Right renal pelvis (tissue), 4 donors: ENCODE results near the gene SLC18B1. TPM values are rescaled to one million over a fixed set of nuclear protein-coding genes. Genes with fewer than 3 reads are reported as not detected.
A peak's percentile ranks its signal among the peaks of the same experiment; 100 is the strongest.
"Not testable (repeated sequence)": the region's sequence is repeated elsewhere in the genome, so short reads cannot be mapped to it uniquely, and the experiment has no call there.

Experiments
- DNase-seq, 4 donors: peaks; one replicate each; pipeline ENCODE4 v3.0.0-alpha.2; 2013; ENCODE audit warnings: low read depth in 4 of 4, low spot score in 3 of 4, missing footprints in 1 of 4
- polyA plus RNA-seq, 4 donors: library from polyadenylated mRNA; unstranded; fragments of 120-200 nt; gene quantifications; one replicate each; pipeline ENCODE4 v1.2.1, GENCODE V29; 2013; ENCODE audit not compliant: insufficient read length in 4 of 4

Gene SLC18B1
- polyA plus RNA-seq, 4 donors = 31.1 to 40.3 (median 38.7) TPM

DNA sequence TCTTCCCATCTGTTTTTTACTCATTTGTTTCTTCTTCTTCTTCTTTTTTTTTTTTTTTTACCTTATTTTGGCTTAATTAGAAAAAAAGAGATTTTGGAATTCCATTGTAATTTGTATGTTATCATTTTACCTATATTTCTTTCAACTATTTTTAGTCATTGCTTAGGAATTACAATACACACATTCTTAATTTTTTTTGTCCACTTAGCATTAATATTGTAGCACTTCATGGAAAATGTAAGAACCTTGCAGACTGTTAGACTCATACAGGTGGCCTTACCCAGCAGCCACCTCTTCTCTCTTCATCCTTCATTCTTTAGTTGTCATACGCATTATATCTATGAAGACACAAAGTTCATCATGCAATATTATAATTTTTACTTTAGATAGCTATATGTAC, 5.8 kb upstream of the SLC18B1 start:
- DNase-seq = no peak

DNA sequence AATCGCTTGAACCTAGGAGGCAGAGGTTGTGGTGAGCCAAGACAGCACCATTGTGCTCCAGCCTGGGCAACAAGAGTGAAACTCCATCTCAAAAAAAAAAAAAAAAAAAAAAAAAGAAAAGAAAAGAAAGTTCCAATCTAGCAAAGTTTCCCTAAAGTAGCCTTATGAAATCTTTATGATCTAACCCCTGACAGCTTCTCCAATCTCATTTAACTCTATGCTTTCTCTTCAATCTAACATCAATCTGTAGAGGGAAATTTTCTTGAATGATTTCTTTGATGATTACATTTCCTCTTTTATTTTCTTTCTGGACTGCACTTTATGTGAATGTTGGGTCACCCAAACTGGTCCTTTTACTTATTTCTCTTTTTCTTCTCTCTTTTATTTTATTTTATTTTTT, 2.2 kb upstream of the SLC18B1 start:
- no peak for DNase-seq

DNA sequence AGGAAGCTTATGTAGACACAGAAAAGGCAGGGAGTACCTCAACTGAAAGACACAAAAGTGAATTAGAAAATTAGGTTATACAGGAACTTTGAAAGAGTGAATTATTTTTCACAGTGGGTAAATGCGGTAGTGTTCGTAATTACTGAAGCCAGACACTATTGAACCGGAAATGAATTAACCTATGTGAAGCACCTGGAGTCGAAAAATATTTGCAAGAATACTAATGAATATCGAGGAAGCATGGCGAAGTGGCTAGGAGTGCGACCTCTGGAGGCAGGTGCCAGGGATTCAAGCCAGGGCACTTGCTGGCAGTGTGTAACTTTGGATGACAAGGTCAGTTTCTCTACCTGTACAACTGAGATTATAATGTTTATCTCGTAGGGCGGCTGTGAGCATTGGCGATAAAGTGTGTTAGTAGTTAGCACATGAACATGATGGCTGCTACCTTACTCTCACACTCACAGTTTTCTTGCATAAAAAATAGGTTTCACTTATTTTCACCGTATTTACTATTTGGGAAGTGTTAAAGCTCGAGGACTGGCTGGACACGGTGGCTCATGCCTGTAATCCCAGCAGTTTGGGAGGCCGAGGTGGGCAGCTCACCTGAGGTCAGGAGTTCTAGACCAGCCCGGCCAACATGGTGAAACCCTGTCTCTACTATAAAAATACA, 567 bp upstream of the SLC18B1 start:
- DNase-seq = peak in 2 of 4 donors; percentile 67 to 68

DNA sequence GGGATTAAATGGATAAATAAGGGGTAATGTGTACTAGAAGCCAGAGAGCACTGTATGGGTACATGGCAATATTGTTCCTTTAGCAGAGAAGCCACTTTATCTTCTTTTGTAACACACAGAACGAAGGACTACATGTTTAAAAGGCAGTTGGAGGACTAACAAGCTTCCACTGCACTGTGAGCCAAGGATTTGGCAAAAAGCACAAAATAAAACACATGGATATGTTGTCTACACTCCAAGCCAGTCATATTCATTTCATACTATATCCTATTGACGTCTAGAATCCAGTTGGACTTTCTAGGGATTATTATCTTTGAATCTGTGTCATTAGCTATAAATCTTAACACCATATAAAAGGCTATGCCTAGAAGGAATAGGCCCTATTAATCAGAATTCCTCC, 3.0 kb downstream of the SLC18B1 start:
- DNase-seq = no peak

DNA sequence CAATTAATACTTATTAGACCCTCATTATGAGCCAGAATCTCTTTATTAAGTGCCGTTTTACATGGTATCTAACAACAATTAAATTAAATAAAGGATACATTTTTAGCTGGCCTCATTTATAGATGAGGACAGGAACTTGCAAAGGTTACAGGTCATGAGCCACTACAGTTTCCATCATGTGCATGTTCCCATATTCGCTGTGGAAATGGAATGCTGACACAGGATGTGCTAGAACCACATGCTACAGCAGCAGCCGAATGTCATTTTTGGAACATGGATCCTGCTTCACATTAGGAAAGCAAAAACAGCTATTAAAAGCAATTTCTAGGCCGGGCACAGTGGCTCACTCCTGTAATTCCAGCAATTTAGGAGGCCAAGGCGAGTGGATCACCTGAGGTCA, 5.9 kb downstream of the SLC18B1 start:
- DNase-seq = no peak

DNA sequence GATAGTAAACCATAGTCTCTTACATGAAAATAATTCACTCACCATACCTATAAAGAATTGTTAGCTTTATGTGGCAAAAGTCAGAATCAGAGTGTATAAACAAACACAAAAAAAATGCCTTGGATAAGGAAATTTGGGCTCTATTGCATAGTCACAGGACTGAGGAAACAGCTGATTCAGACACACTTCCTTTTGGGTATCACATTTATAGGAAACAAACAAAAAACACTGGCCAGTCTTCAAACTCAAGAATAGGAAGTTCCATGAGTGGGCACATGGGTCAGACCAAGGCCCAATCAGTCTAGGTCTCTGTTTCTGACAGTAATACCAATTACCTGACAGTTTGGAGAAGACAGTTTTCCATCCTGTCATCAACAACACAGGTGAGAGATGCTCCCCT, 8.0 kb downstream of the SLC18B1 start:
- no peak for DNase-seq

DNA sequence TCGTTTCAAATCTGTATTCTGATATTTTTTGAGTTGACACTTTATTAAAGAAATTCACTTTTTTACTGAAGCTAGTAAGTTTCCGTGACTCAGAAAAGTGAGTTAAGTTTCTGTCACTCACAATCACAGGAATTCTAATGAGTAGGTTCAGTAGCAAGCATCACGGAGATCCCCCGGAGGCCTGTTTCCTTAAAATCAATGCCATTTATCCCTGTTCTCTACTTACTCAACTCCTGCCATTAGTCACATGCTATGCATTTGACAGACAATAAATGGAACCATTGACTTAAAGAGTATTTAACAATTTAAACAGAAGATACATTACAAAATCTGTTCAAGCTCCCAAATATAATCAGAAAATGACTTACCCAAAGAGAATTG, 9.1 kb downstream of the SLC18B1 start:
- DNase-seq = no peak

DNA sequence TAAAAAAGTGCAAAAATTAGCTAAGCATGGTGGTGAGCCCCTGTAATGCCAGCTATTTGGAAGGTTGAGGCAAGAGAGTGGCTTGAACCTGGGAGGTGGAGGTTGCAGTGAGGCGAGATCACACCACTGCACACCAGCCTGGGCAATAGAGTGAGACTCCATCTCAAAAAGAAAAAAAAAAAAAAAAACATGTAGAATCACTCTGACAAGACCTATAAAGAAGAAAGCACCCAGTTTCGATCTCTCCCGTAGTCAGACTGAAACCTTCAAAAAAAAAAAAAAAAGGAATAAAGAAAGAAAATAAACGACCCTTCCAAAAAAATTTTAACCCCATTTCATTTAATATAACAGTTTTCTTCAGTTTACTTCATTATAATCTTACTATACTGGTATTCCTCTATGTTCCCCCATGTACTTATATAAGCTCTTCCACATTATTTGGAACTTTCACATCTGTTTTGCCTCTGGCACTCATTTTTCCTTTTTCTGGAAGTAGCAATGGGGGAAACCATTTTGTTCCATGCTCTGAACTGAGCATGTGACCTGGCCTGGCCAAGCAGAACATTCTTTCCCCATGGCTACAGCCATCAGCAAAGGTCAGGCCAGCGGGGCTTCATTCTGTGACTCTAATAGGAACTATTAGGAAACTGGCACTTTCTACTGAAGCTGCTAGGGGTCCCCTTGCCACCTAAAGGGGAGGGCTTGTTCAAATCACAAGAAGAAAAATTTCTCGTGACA, 9.6 kb downstream of the SLC18B1 start:
- no peak for DNase-seq

DNA sequence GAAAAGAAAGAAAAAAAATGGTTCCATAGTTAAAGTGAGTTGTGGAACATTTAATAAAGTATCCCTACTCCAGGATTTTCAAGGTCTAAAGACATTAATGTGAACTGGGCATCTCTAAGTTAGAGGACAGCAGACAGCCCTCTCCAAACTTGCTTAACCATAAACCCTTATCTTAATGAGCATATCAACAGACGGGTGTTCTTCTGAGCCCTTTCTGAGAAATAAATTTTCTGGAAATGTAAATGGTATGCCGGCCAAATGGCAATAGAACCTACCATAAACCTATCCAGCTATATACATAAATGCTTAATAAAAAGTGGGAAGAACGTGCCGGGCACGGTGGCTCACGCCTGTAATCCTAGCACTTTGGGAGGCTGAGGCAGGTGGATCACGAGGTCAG, 12.5 kb downstream of the SLC18B1 start:
- no peak for DNase-seq

DNA sequence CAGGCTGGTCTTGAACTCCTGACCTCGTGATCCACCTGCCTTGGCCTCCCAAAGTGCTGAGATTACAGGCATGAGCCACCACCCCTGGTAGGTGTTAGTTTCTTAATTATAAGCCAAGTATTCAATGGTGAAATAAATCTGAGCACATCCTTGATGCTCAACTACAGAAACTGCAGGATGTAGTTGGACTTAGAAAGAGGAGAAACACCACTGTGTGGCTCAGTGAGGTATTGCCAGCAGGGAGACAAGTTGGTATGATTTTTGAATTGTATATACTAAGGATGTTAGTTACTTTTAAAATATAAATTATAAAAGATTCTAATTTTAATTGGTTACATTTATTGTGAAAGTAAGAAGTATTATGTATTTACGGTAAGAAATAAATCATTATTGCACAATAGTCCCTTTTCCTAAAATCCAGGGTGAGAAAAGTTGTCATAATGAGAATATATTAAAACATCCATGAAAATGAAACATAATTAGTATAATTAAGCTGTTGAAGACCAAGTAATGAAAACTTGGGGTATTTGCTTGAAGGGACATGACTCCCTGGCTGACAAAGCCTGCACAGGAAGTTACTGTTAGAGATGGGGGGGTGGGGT, 17.6 kb downstream of the SLC18B1 start:
- no peak for DNase-seq

DNA sequence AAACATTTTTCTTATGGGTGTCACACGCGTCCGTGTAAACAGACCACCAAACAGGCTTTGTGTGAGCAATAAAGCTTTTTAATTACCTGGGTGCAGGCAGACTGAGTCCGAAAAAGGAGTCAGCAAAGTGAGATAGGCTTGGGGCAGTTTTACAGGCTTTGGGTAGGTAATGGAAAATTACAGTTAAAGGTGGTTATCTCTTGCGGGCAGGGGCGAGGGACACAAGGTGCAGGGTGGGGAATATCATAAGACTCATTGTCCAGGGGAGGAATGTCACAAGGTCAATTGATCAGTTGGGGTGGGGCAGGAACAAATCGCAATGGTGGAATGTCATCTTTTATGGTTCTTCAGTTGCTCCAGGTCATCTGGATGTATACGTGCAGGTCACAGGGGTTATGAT, 20.6 kb downstream of the SLC18B1 start:
- DNase-seq = not testable (repeated sequence)

DNA sequence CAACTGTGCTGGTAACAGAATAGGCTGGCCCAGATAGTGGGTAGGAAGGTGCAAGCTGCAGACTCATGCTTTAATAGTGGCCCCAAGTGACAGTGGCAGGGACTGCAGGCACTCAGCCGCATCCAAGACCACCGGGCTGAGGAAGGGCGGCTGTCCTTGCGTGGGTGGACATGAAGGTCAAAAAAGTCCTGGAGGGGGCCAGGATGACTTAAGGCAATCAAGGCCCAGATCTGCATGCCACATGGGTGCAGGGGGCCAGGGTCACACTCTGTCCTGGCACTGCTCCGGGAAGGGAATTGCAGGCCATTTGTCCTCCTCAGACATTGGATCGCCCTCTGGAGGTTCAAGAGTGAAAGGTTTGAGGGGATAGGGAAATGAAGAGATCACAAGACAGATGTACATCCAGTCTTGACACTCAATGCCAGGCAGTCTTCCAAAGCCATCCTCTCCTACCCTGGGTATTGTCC, 30.4 kb downstream of the SLC18B1 start:
- DNase-seq = peak in 1 of 4 donors; percentile 18

DNA sequence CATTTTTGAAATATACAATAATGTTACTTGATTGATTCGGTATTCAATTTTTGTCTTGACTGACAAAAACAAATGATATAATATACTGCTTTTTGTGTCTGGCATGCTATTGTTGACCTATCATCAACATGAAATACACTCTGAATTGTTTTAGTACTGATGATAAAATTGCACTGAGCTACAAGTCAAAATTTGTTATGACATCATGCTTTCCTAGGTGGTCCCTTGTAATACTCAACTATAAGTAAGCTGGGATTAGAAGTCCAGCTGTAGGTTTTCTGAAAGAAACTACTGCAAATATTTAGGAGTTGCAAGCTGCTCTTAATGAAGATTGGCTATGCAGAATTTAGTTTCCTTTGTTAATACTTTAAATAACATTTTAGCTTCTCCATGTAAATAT, 32.9 kb downstream of the SLC18B1 start:
- DNase-seq = no peak

DNA sequence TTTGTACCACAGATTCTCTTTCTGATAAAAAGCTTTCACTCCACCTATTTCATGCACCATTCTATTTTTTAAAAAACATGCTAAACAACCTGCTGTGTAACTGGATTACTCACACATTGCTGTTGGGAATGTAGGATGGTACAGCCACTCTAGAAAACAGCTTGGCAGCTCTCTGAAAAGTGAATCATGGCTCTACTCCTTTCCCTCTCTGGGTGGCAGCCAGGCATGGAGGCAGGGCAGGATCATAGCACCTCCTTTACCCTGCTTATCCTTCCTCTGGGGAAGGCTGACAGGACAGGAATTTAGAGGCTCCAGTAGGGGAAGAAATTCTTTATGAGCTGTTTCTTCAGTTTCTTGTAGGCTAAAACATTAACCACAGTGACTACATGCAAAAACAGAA, 34.1 kb downstream of the SLC18B1 start:
- DNase-seq = no peak

DNA sequence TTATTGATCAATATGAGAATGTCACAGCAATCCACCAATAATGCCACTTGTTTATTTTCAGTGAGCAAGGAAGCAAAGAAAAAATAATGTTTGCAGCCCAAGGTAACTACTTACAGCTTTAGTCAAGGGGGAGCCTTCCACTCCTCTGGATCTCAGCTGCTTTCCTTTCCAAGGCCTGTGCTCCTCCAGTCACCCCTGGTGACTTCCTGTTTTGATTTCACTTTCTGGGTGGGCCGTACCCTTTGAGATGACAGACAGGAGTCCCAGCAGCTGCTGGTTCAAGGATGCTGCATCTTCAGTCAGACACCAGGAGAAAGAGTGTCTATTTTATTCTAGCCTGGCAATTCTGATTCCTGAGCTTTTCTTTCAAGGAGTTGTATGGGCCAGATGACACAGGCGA, 35.2 kb downstream of the SLC18B1 start:
- DNase-seq = peak in 2 of 4 donors; percentile 14 to 27

DNA sequence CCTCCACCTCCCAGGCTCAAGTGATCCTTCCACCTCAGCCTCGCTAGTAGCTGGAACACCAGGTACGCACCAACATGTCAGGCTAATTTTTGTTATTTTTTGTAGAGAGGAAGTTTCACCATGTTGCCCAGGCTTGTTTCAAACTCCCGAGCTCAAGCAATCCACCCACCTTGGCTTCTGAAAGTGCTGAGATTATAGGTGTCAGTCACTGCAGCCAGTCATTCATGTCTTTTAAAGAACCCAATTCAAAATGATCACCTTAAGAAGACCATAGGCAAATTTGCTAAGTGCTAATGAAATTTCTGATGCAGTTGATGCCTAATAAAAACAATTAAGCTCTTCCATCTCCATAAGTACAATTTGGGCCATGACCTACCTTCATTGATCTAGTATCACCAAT, 38.2 kb downstream of the SLC18B1 start:
- DNase-seq = no peak

DNA sequence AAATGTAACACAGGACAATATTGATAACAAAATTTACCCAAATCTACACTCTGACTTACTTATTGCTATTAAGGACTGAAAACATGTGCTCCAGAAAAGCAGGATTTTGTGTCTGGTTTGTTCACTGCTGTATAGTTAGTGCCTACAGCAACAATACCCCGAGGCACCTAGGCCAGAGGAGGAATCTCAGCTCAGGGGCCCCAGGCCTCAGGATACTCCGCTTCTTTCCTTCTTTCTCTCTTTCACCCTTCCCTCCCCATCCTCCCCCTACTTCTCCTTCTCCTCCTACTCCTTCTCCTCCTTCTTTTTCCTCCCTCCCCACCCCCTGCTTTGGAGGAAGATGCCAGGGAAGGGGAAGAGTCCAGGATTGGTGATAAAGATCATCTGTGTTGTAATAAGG, 39.7 kb downstream of the SLC18B1 start:
- DNase-seq = no peak

DNA sequence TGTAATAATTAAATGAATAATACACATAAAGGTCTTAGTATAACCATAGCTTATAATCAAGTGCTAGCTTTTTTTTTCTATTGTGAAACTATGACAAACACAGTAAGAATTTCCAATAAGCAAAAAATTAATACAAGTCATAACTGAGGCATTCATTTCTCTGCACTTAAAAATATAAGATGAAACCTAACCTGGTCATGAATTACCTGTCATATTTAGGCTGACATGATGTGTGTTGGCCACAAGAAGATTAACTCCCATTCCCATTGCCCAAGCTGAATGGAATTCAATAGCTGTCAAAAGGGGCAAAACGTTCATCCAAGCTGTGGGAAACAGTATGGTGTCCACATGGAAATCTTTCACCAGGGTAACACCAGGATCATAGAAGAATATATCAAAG, 46.2 kb downstream of the SLC18B1 start:
- no peak for DNase-seq

DNA sequence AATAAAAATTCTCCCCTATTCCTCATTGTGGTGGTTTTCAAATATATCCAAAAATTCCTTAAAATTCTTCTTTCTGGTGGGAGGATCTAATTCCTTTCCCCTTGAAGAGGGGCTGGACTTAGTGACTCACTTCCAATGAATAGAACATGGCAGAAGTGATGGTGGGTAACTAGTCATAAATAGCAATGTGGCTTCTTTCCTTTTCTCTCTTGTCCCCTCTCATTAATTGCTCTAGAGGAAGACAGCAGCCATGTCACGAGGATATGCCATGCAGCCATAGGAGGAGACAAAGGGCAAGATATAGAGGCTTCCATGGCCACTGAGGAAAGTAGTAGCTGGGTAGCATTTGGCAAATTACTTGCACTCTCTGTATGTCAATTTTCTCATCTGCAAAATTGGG, 46.6 kb downstream of the SLC18B1 start:
- no peak for DNase-seq

DNA sequence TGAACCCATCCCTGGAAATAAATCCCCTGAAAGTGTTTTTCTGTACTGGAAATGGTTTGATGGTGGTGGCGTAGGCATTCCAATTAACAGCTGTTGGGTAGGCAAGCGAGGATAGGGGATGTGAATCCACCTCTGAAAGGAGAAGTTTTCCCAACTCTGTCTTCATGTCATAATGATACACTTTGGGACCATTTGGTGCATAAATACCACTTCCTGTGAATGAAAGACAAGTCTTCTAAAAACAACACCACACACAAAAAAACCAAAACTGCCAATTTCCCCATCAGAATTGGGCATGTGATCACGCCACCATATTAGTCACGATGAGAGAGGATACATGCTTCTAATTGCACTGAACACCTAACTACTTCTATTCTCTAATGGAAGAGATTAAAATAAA, 47.1 kb downstream of the SLC18B1 start:
- no peak for DNase-seq

DNA sequence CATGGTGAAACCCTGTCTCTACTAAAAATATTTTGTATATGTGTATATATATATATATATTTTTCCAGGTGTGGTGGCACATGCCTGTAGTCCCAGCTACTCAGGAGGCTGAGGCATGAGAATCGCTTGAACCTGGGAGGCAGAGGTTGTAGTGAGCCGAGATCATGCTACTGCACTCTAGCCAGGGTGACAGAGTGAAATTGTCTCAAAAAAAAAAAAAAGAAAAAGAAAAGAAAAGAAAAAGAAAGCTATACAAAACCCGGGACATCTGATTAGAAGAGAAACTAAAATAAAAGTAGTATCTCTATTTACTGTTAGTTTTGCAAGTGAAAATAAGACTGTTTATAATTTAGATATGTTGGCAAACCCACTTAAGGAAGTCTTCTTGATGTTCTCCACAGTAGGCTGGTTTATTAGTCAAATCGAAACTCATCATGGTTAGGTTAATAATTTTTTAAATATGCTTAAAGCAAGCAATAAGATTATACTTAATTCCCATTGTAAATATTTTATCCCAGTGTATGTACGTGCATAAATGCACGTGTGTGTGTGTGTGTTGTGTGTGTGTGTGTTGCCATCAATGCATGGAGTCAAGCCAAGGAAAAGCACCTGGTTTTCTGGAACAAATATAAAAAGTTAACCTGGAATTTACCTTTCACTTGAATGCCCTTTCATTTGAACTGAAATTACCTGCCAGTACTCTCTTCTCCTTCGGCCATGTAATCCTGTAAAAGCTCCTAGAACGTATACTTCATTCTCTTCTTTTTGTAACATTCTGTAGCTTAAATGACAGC, 47.8 kb downstream of the SLC18B1 start:
- DNase-seq = no peak
